Thyroid gland (tissue), 4 donors: Measurements from ENCODE around the gene HMBS. TPM values are rescaled to one million over a fixed set of nuclear protein-coding genes. Genes with fewer than 3 reads are reported as not detected.

Source experiments
- DNase-seq, 2 donors: peaks; one replicate each; pipeline ENCODE4 v3.0.0-alpha.2; 2019
- H3K27ac ChIP-seq, 3 donors: fragments of 200-600 bp; sonication (generic); 1 replicate in 2 of 3; 2 replicates in 1 of 3; pipeline ENCODE4 v1.5.1; 2016 to 2019; ENCODE audit warnings: mild to moderate bottlenecking in 1 of 3, moderate library complexity in 1 of 3
- H3K27me3 ChIP-seq: fragments of 200-600 bp; sonication (generic); one replicate; pipeline ENCODE4 v1.5.1; 2019
- H3K36me3 ChIP-seq, 2 donors: fragments of 200-600 bp; sonication (generic); one replicate each; pipeline ENCODE4 v1.5.1; 2016 to 2019
- H3K4me1 ChIP-seq, 2 donors: fragments of 200-600 bp; sonication (generic); one replicate each; pipeline ENCODE4 v1.5.1; 2017 to 2019
- H3K4me3 ChIP-seq, 3 donors: fragments of 200-600 bp; sonication (generic); replicated peaks in 1 of 3; 1 replicate in 2 of 3; 2 replicates in 1 of 3; pipeline ENCODE4 v1.5.1; 2016; ENCODE audit warnings: mild to moderate bottlenecking in 1 of 3
- H3K9me3 ChIP-seq: fragments of 200-600 bp; sonication (generic); one replicate; pipeline ENCODE4 v1.5.1; 2017
- CTCF ChIP-seq, 6 experiments: fragments of 200-600 bp in 3 of 6; fragments of 450-650 bp in 3 of 6; sonication (generic) in 3 of 6; IDR thresholded peaks; one replicate each; pipeline ENCODE4 v1.5.1; 2016 to 2019; ENCODE audit warnings: antibody characterized with exemption in 6 of 6, mild to moderate bottlenecking in 2 of 6, inconsistent platforms in 1 of 6, moderate library complexity in 1 of 6
- POLR2A ChIP-seq, 2 donors: fragments of 450-650 bp; IDR thresholded peaks; one replicate each; pipeline ENCODE4 v1.6.1; 2017; ENCODE audit warnings: antibody characterized with exemption in 2 of 2, mild to moderate bottlenecking in 2 of 2, moderate library complexity in 1 of 2
- whole genome bisulfite sequencing, 2 donors: methylation state at CpG; one replicate each; pipeline ENCODE4 v1.1.5; 2017; 5-methylcytosine and 5-hydroxymethylcytosine counted together
- intact Hi-C: fragments of 100-400 bp; cut with DNase I; formaldehyde crosslinking; loops from one replicate; pipeline ENCODE4 v1.15.1; 2023
- total RNA-seq, 4 donors: library from RNA; depleted of rRNA; stranded (reverse); fragments of >200 nt; gene quantifications; one replicate each; pipeline ENCODE4 v1.2.3, GENCODE V29; 2016

Gene HMBS
- total RNA-seq, 4 donors from 2014 or later: 10.7 to 24.3 (median 19.7) TPM

GRCh38 chr11:119118227-119118626, 33.5 kb downstream of the HMBS start:
- Histone ChIP-seq H3K9me3 (no peaks in the 10 kb centered on the region), H3K27me3 (no peaks in the 10 kb centered on the region), H3K4me3 (no peak overlapping the region), H3K36me3 (peaks cover 0 to 9% of the 10 kb centered on the region in 2 donors), H3K27ac (no peak overlapping the region), H3K4me1 (peaks cover 14 to 17% of the 10 kb centered on the region in 2 donors)
- intact Hi-C loops: no loop called here
- no peak for DNase-seq
- WGBS, 2 donors: 95 to 97% methylated on average over 5 of the region's 5 CpGs
- TF ChIP-seq POLR2A (IDR thresholded peaks at IDR 0.05): no peak
- TF ChIP-seq CTCF (IDR thresholded peaks at IDR 0.05): no peak

- WGBS, 2 donors: 94 to 96% methylated on average over 1 of the region's 1 CpG
- Histone ChIP-seq H3K36me3 (peaks cover 2 to 7% of the 10 kb centered on the region in 2 donors), H3K27me3 (no peaks in the 10 kb centered on the region), H3K27ac (no peak overlapping the region), H3K4me3 (no peak overlapping the region), H3K9me3 (no peaks in the 10 kb centered on the region), H3K4me1 (peaks cover 14 to 17% of the 10 kb centered on the region in 2 donors)
- intact Hi-C loops: no loop called here
- no peak for TF ChIP-seq CTCF (IDR thresholded peaks at IDR 0.05)
- no peak for TF ChIP-seq POLR2A (IDR thresholded peaks at IDR 0.05)
- no peak for DNase-seq
Observed at GRCh38 chr11:119118946-119119345, 34.3 kb downstream of the HMBS start.

GRCh38 chr11:119120639-119121007, 35.9 kb downstream of the HMBS start:
- intact Hi-C loops: no loop called here
- no peak for TF ChIP-seq CTCF (IDR thresholded peaks at IDR 0.05)
- TF ChIP-seq POLR2A (IDR thresholded peaks at IDR 0.05): no peak
- H3K9me3 ChIP-seq: no peaks in the 10 kb centered on the region
- peak in 1 of 2 donors; percentile 15 for DNase-seq
- peak overlapping the region; percentile 26 to 77 (median 73) for H3K27ac ChIP-seq
- H3K36me3 ChIP-seq: peaks cover 8 to 9% of the 10 kb centered on the region in 2 donors
- H3K27me3 ChIP-seq: no peaks in the 10 kb centered on the region
- 15 to 17% methylated on average over 5 of the region's 5 CpGs for WGBS, 2 donors
- H3K4me3 ChIP-seq: peak overlapping the region in 2 of 3 donors; percentile 17 to 41
- H3K4me1 ChIP-seq: peaks cover 14 to 17% of the 10 kb centered on the region in 2 donors

GRCh38 chr11:119121008-119121810, 36.5 kb downstream of the HMBS start, which contains the start of gene HINFP:
Gene HINFP (plus strand): TSS chr11:119121580. CDS start chr11:119126945, 5,365 bp downstream.
- H3K27me3 ChIP-seq: no peaks in the 10 kb centered on the region
- TF ChIP-seq POLR2A (IDR thresholded peaks at IDR 0.05) (peak in 1 of 2 donors; percentile 81), CTCF (IDR thresholded peaks at IDR 0.05) (no peak)
- peak within 1 kb of the TSS; percentile 63 to 84 (median 82) for H3K4me3 ChIP-seq
- H3K9me3 ChIP-seq: no peaks in the 10 kb centered on the region
- H3K4me1 ChIP-seq: peaks cover 14 to 17% of the 10 kb centered on the region in 2 donors
- peak; percentile 100 for DNase-seq
- peak within 1 kb of the TSS; percentile 26 to 77 (median 73) for H3K27ac ChIP-seq
- peaks cover 8% of the 10 kb centered on the region in 2 donors for H3K36me3 ChIP-seq
- intact Hi-C loops: no loop called here
- 0% methylated on average over 31 to 52 of the region's 54 CpGs for WGBS, 2 donors

GRCh38 chr11:119121811-119122124, 37.1 kb downstream of the HMBS start:
- H3K27me3 ChIP-seq: no peaks in the 10 kb centered on the region
- peaks cover 5 to 8% of the 10 kb centered on the region in 2 donors for H3K36me3 ChIP-seq
- DNase-seq: no peak
- H3K9me3 ChIP-seq: no peaks in the 10 kb centered on the region
- WGBS, 2 donors: 0% methylated on average over 17 to 20 of the region's 20 CpGs
- intact Hi-C loops: no loop called here
- no peak for TF ChIP-seq CTCF (IDR thresholded peaks at IDR 0.05)
- TF ChIP-seq POLR2A (IDR thresholded peaks at IDR 0.05): no peak
- peak overlapping the region in 2 of 3 donors; percentile 48 to 54 for H3K27ac ChIP-seq
- peak overlapping the region; percentile 63 to 84 (median 82) for H3K4me3 ChIP-seq
- peaks cover 17 to 18% of the 10 kb centered on the region in 2 donors for H3K4me1 ChIP-seq
